ENCODE results near the gene PHF21B. TPM values are rescaled to one million over a fixed set of nuclear protein-coding genes. Genes with fewer than 3 reads are reported as not detected.
A peak's percentile ranks its signal among the peaks of the same experiment; 100 is the strongest.

Gene PHF21B
- total RNA-seq, 1 donor from 2014 or later, result 113 TPM

- peak overlapping the region; percentile 9 for H3K27ac Mint-ChIP-seq (ENCODE audit: unreplicated experiment)
- peaks cover 17% of the 10 kb centered on the region for H3K4me1 Mint-ChIP-seq (ENCODE audit: low read depth, unreplicated experiment)
- H3K36me3 Mint-ChIP-seq (ENCODE audit: unreplicated experiment), result no peaks in the 10 kb centered on the region
- no peak for TF ChIP-seq CTCF (IDR thresholded peaks at IDR 0.05; ENCODE audit: partially characterized antibody, unreplicated experiment)
- H3K4me3 Mint-ChIP-seq (ENCODE audit: unreplicated experiment), result no peak overlapping the region
- peaks cover 4% of the 10 kb centered on the region for H3K27me3 Mint-ChIP-seq (ENCODE audit: unreplicated experiment)
- no peak for DNase-seq
- H3K9me3 Mint-ChIP-seq (ENCODE audit: unreplicated experiment), result peaks cover 5% of the 10 kb centered on the region
Measured at GRCh38 chr22:44982445-44982844, 27.4 kb downstream of the PHF21B start.

GRCh38 chr22:44981857-44982256 is 27.9 kb downstream of the PHF21B start:
- TF ChIP-seq CTCF (IDR thresholded peaks at IDR 0.05; ENCODE audit: partially characterized antibody, unreplicated experiment), result no peak
- Mint-ChIP-seq H3K4me3 (ENCODE audit: unreplicated experiment) (no peak overlapping the region), H3K27me3 (ENCODE audit: unreplicated experiment) (peaks cover 4% of the 10 kb centered on the region), H3K27ac (ENCODE audit: unreplicated experiment) (no peak overlapping the region), H3K36me3 (ENCODE audit: unreplicated experiment) (no peaks in the 10 kb centered on the region), H3K9me3 (ENCODE audit: unreplicated experiment) (peaks cover 5% of the 10 kb centered on the region), H3K4me1 (ENCODE audit: low read depth, unreplicated experiment) (peaks cover 17% of the 10 kb centered on the region)
- no peak for DNase-seq

- H3K27ac Mint-ChIP-seq (ENCODE audit: unreplicated experiment), result no peak overlapping the region
Measured at GRCh38 chr22:44979154-44979553, 30.7 kb downstream of the PHF21B start.

GRCh38 chr22:44975427-44976262 is 34.2 kb downstream of the PHF21B start:
- peaks cover 2% of the 10 kb centered on the region for H3K27me3 Mint-ChIP-seq (ENCODE audit: unreplicated experiment)
- peak; percentile 81 for TF ChIP-seq CTCF (IDR thresholded peaks at IDR 0.05; ENCODE audit: partially characterized antibody, unreplicated experiment)
- H3K36me3 Mint-ChIP-seq (ENCODE audit: unreplicated experiment), result no peaks in the 10 kb centered on the region
- no peak overlapping the region for H3K27ac Mint-ChIP-seq (ENCODE audit: unreplicated experiment)
- H3K4me3 Mint-ChIP-seq (ENCODE audit: unreplicated experiment), result no peak overlapping the region
- H3K4me1 Mint-ChIP-seq (ENCODE audit: low read depth, unreplicated experiment), result peaks cover 22% of the 10 kb centered on the region
- H3K9me3 Mint-ChIP-seq (ENCODE audit: unreplicated experiment), result peaks cover 5% of the 10 kb centered on the region
- DNase-seq, result peak; percentile 77

More at GRCh38 chr22:44979154-44979553, 30.7 kb downstream of the PHF21B start:
- no peak for TF ChIP-seq CTCF (IDR thresholded peaks at IDR 0.05; ENCODE audit: partially characterized antibody, unreplicated experiment)
- Mint-ChIP-seq H3K27me3 (ENCODE audit: unreplicated experiment) (peaks cover 4% of the 10 kb centered on the region), H3K36me3 (ENCODE audit: unreplicated experiment) (no peaks in the 10 kb centered on the region), H3K9me3 (ENCODE audit: unreplicated experiment) (peaks cover 5% of the 10 kb centered on the region), H3K4me3 (ENCODE audit: unreplicated experiment) (no peak overlapping the region), H3K4me1 (ENCODE audit: low read depth, unreplicated experiment) (peaks cover 22% of the 10 kb centered on the region)
- no peak for DNase-seq

- DNase-seq, result no peak
- Mint-ChIP-seq H3K27ac (ENCODE audit: unreplicated experiment) (no peak overlapping the region), H3K27me3 (ENCODE audit: unreplicated experiment) (peaks cover 4% of the 10 kb centered on the region), H3K4me1 (ENCODE audit: low read depth, unreplicated experiment) (peaks cover 18% of the 10 kb centered on the region), H3K4me3 (ENCODE audit: unreplicated experiment) (no peak overlapping the region), H3K9me3 (ENCODE audit: unreplicated experiment) (peaks cover 5% of the 10 kb centered on the region), H3K36me3 (ENCODE audit: unreplicated experiment) (no peaks in the 10 kb centered on the region)
- TF ChIP-seq CTCF (IDR thresholded peaks at IDR 0.05; ENCODE audit: partially characterized antibody, unreplicated experiment), result no peak
Measured at GRCh38 chr22:44974454-44974853, 35.4 kb downstream of the PHF21B start.

Data from glutamatergic neuron (in vitro differentiated cells).